Endothelial cell of umbilical vein (primary cell): Measurements from ENCODE around the gene MFSD2A. TPM values are rescaled to one million over a fixed set of nuclear protein-coding genes. Genes with fewer than 3 reads are reported as not detected.

ENCODE experiments used
- BruUV-seq: library from RNA; stranded (reverse); fragments of 400-500 nt; replicated peaks from 2 replicates; lab custom pipeline; 2021; lab: Mats Ljungman, UMichigan
- CTCF ChIA-PET: fragments of 300-600, 350-600 bp; sonication (Branson Sonifier 250); formaldehyde crosslinking; loops from one replicate; lab custom pipeline; 2021; ENCODE audit warnings: antibody characterized with exemption, inconsistent platforms; lab: Charles Lee
- POLR2A ChIA-PET: fragments of 300-600, 350-600 bp; sonication (Branson Sonifier 250); formaldehyde crosslinking; loops from one replicate; lab custom pipeline; 2021; ENCODE audit warnings: antibody characterized with exemption, inconsistent platforms; lab: Charles Lee
- DNase-seq: peaks from one replicate; pipeline ENCODE4 v3.0.0-alpha.2; 2011; ENCODE audit warnings: low read depth, low spot score
- FAIRE-seq: peaks from 2 replicates; lab custom pipeline; 2011; peaks lifted over from hg19 to GRCh38; lab: Jason Lieb, UNC
- H2AFZ ChIP-seq: 2 replicates; pipeline ENCODE4 v1.6.0; 2012; ENCODE audit warnings: low read depth, low read length, control low read depth, inconsistent platforms
- H3K27ac ChIP-seq: 2 replicates; pipeline ENCODE4 v1.5.1; 2011; ENCODE audit warnings: low read depth, mild to moderate bottlenecking, control low read depth, low read length, moderate library complexity; ENCODE audit not compliant: insufficient read depth
- H3K27me3 ChIP-seq, 2 experiments: 2 replicates each; pipeline versions ENCODE4 v1.6.0 to v1.6.1; 2011; ENCODE audit warnings: low read length in 2 of 2, mixed read lengths in 1 of 2; ENCODE audit not compliant: control insufficient read depth in 2 of 2, insufficient read depth in 2 of 2
- H3K36me3 ChIP-seq, 2 experiments: 2 replicates in 1 of 2; 3 replicates in 1 of 2; pipeline ENCODE4 v1.5.1; 2011; ENCODE audit warnings: low read length in 2 of 2, mild to moderate bottlenecking in 1 of 2, moderate library complexity in 1 of 2; ENCODE audit not compliant: control insufficient read depth in 2 of 2, insufficient read depth in 2 of 2; ENCODE audit errors: extremely low read depth in 1 of 2
- H3K4me1 ChIP-seq: 3 replicates; pipeline ENCODE4 v1.5.1; 2011; ENCODE audit warnings: mild to moderate bottlenecking, low read length; ENCODE audit not compliant: control insufficient read depth, insufficient read depth; ENCODE audit errors: extremely low read depth
- H3K4me2 ChIP-seq: 2 replicates; pipeline ENCODE4 v1.6.1; 2011; ENCODE audit warnings: low read length, control low read depth, mixed read lengths; ENCODE audit not compliant: insufficient read depth
- H3K4me3 ChIP-seq, 3 experiments: fragments of 200-600 bp in 1 of 3; sonication (generic), shearing (Covaris generic) in 1 of 3; replicated peaks in 1 of 3; 2 replicates each; pipeline ENCODE4 v1.5.1; 2011 to 2016; ENCODE audit warnings: control low read depth in 3 of 3, low read length in 3 of 3, mild to moderate bottlenecking in 2 of 3, inconsistent platforms in 1 of 3, low read depth in 1 of 3, moderate library complexity in 1 of 3; ENCODE audit not compliant: insufficient read depth in 1 of 3
- H3K79me2 ChIP-seq: 2 replicates; pipeline ENCODE4 v1.6.0; 2012; ENCODE audit warnings: low read length, inconsistent platforms; ENCODE audit not compliant: control insufficient read depth, insufficient read depth
- H3K9ac ChIP-seq: replicated peaks from 2 replicates; pipeline ENCODE3; 2011; ENCODE audit warnings: low read length, control low read depth; ENCODE audit not compliant: insufficient read depth; ENCODE audit errors: extremely low read depth
- H3K9me1 ChIP-seq: replicated peaks from 3 replicates; pipeline ENCODE4 v1.6.0; 2011; ENCODE audit warnings: mild to moderate bottlenecking, low read length; ENCODE audit not compliant: control insufficient read depth, insufficient read depth; ENCODE audit errors: extremely low read depth
- H3K9me3 ChIP-seq: replicated peaks from 2 replicates; pipeline ENCODE4 v1.5.1; 2012; ENCODE audit warnings: low read length, inconsistent platforms; ENCODE audit not compliant: control insufficient read depth, insufficient read depth
- H4K20me1 ChIP-seq: replicated peaks from 2 replicates; pipeline ENCODE3; 2011; ENCODE audit warnings: mild to moderate bottlenecking, low read length; ENCODE audit not compliant: control insufficient read depth, insufficient read depth; ENCODE audit errors: extremely low read depth
- EZH2 ChIP-seq: IDR thresholded peaks from 2 replicates; pipeline ENCODE4 v1.6.1; 2012; ENCODE audit warnings: borderline replicate concordance, low read depth, mild to moderate bottlenecking, moderate library complexity, low read length, inconsistent platforms; ENCODE audit not compliant: severe bottlenecking
- FOS ChIP-seq: IDR thresholded peaks from 2 replicates; pipeline ENCODE4 v1.6.1; 2011; ENCODE audit warnings: mild to moderate bottlenecking, low read length, moderate library complexity, borderline replicate concordance; ENCODE audit not compliant: insufficient read depth
- GATA2 ChIP-seq: IDR thresholded peaks from 2 replicates; pipeline ENCODE4 v1.7.0; 2011; ENCODE audit warnings: low read depth, mild to moderate bottlenecking, moderate library complexity, mixed read lengths, low read length; ENCODE audit not compliant: insufficient read length, insufficient read depth
- JUN ChIP-seq: IDR thresholded peaks from 2 replicates; pipeline ENCODE4 v1.6.1; 2011; ENCODE audit warnings: borderline replicate concordance, low read depth; ENCODE audit not compliant: insufficient read length, insufficient read depth
- MYC ChIP-seq: IDR thresholded peaks from one replicate; pipeline ENCODE4 v1.6.1; 2011; ENCODE audit warnings: mild to moderate bottlenecking, low read depth, low read length
- POLR2A ChIP-seq: IDR thresholded peaks from 2 replicates; pipeline ENCODE4 v1.6.1; 2012; ENCODE audit warnings: low read depth, mild to moderate bottlenecking, control low read depth, low read length
- POLR2AphosphoS5 ChIP-seq: IDR thresholded peaks from 2 replicates; pipeline ENCODE4 v1.6.1; 2012; ENCODE audit warnings: low read depth, mild to moderate bottlenecking, control low read depth, low read length, moderate library complexity; ENCODE audit not compliant: insufficient read depth
- dilution Hi-C: fragments of 300-500 bp; cut with MboI; formaldehyde crosslinking; loops from one replicate; pipeline ENCODE4 v1.15.0; 2019; ENCODE audit warnings: low sequenced_read_pairs; ENCODE audit not compliant: extremely low pct_ligation_motif_present
- intact Hi-C: fragments of 100-400 bp; cut with micrococcal nuclease; formaldehyde crosslinking; loops from one replicate; pipeline ENCODE4 v1.10.0; 2022
- polyA plus RNA-seq, 4 experiments: library from polyadenylated mRNA; depleted of rRNA in 3 of 4; stranded (reverse) in 3 of 4; unstranded in 1 of 4; fragments of >200 nt; gene quantifications; 2 replicates each; pipeline versions ENCODE4 v1.2.1 to v1.2.3, GENCODE V29; 2011 to 2012; ENCODE audit warnings: missing spikeins in 1 of 4
- total RNA-seq: library from RNA; stranded (reverse); gene quantifications from 2 replicates; pipeline ENCODE4 v1.2.3, GENCODE V29; 2021
- TF ChIP-seq, protein P1 (sequence below), 2 donors: IDR thresholded peaks; 1 replicate in 1 of 2; 2 replicates in 1 of 2; pipeline ENCODE4 v1.5.1; 2011; ENCODE audit warnings: low read length in 2 of 2, mild to moderate bottlenecking in 2 of 2, moderate library complexity in 2 of 2, control low read depth in 1 of 2, inconsistent platforms in 1 of 2, low read depth in 1 of 2; ENCODE audit not compliant: insufficient read depth in 1 of 2; ENCODE audit errors: extremely low read depth in 1 of 2
- TF ChIP-seq, protein P2 (sequence below): IDR thresholded peaks from 2 replicates; pipeline ENCODE4 v1.6.1; 2011; ENCODE audit not compliant: insufficient read depth, insufficient read length

The MFSD2A gene
- total and polyA plus RNA-seq, 2 donors (not counting 3 experiments of a cell fraction or from before 2014, with no cell fraction given) = 2.7 to 5.5 TPM

DNA sequence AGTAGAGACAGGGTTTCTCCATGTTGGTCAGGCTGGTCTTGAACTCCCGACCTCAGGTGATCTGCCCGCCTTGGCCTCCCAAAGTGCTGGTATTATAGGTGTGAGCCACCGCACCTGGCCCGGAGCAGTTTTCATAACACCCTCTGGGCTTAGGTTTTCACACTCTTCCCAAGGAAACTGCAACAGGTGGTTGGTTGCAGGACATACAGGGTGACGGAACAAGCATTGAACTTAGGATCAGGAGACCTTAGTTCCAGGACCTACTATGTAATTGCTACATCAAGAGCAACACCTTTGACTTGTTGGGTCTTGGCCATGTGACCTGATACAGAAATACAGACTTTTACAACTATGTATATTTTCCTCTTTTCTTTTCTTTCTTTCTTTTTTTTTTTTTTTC is 37.9 kb downstream of the MFSD2A start:
- no peaks in the 10 kb centered on the region for H3K79me2 ChIP-seq
- peaks cover 7% of the 10 kb centered on the region for H3K4me1 ChIP-seq
- no peak overlapping the region for H3K9ac ChIP-seq
- no peak overlapping the region for H3K4me2 ChIP-seq
- no peaks in the 10 kb centered on the region for H4K20me1 ChIP-seq
- ChIA-PET CTCF (interaction anchor here (1.2 kb wide), 1 partner anchor 40 kb away, joined by 3 read pairs; no protein-coding TSS in a partner anchor), POLR2A (no interaction called here)
- no peaks in the 10 kb centered on the region for H3K36me3 ChIP-seq
- no peak for DNase-seq
- no peak overlapping the region for H3K27ac ChIP-seq
- intact Hi-C loops = no loop called here
- H3K27me3 ChIP-seq = no peaks in the 10 kb centered on the region
- H3K9me3 ChIP-seq = no peaks in the 10 kb centered on the region
- TF ChIP-seq POLR2AphosphoS5 (no peak), FOS (no peak), MYC (no peak), POLR2A (no peak), EZH2 (no peak), GATA2 (no peak), JUN (no peak)
- TF ChIP-seq, protein P1, sequence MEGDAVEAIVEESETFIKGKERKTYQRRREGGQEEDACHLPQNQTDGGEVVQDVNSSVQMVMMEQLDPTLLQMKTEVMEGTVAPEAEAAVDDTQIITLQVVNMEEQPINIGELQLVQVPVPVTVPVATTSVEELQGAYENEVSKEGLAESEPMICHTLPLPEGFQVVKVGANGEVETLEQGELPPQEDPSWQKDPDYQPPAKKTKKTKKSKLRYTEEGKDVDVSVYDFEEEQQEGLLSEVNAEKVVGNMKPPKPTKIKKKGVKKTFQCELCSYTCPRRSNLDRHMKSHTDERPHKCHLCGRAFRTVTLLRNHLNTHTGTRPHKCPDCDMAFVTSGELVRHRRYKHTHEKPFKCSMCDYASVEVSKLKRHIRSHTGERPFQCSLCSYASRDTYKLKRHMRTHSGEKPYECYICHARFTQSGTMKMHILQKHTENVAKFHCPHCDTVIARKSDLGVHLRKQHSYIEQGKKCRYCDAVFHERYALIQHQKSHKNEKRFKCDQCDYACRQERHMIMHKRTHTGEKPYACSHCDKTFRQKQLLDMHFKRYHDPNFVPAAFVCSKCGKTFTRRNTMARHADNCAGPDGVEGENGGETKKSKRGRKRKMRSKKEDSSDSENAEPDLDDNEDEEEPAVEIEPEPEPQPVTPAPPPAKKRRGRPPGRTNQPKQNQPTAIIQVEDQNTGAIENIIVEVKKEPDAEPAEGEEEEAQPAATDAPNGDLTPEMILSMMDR (IDR thresholded peaks at IDR 0.05; ENCODE audit: extremely low read depth in 1 of 2, insufficient read depth in 1 of 2, low read depth in 1 of 2, low read length in 2 of 2) = no peak
- TF ChIP-seq, protein P2, sequence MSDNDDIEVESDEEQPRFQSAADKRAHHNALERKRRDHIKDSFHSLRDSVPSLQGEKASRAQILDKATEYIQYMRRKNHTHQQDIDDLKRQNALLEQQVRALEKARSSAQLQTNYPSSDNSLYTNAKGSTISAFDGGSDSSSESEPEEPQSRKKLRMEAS = no peak
- H3K9me1 ChIP-seq = no peaks in the 10 kb centered on the region
- H3K4me3 ChIP-seq = no peak overlapping the region
- no peak for FAIRE-seq
- H2AFZ ChIP-seq = no peak overlapping the region
- no TSS peak for BruUV-seq
- dilution Hi-C loops = no loop called here
